BLaER1 (cell line): ENCODE data around the gene SAMD3.
"Not testable (repeated sequence)": the region's sequence is repeated elsewhere in the genome, so short reads cannot be mapped to it uniquely, and the experiment has no call there.

Source experiments
- H3K27ac ChIP-seq: shearing (Covaris generic); formaldehyde crosslinking; 2 replicates; pipeline ENCODE4 v1.8.1; 2022
- H3K27me3 ChIP-seq: shearing (Covaris generic); formaldehyde crosslinking; 2 replicates; pipeline ENCODE4 v1.8.1; 2022
- H3K36me3 ChIP-seq: shearing (Covaris generic); formaldehyde crosslinking; 2 replicates; pipeline ENCODE4 v1.8.1; 2022
- H3K4me1 ChIP-seq: shearing (Covaris generic); formaldehyde crosslinking; 2 replicates; pipeline ENCODE4 v1.8.1; 2022
- H3K4me2 ChIP-seq: shearing (Covaris generic); formaldehyde crosslinking; 2 replicates; pipeline ENCODE4 v1.8.1; 2022
- H3K4me3 ChIP-seq: shearing (Covaris generic); formaldehyde crosslinking; 2 replicates; pipeline ENCODE4 v1.8.1; 2022
- H3K9ac ChIP-seq: shearing (Covaris generic); formaldehyde crosslinking; 2 replicates; pipeline ENCODE4 v1.8.1; 2022
- H3K9me3 ChIP-seq: shearing (Covaris generic); formaldehyde crosslinking; 2 replicates; pipeline ENCODE4 v1.8.1; 2022
- H4K20me1 ChIP-seq: shearing (Covaris generic); formaldehyde crosslinking; 2 replicates; pipeline ENCODE4 v1.8.1; 2022
- Cebpa-rat ChIP-seq: shearing (Covaris generic); IDR thresholded peaks from 2 replicates; pipeline ENCODE4 v1.8.1; 2022

SAMD3 gene

GRCh38 chr6:130161683-130162404 lies 60.9 kb downstream of the SAMD3 start:
- no peak overlapping the region for H3K4me3 ChIP-seq
- H3K9ac ChIP-seq: no peak overlapping the region
- H3K36me3 ChIP-seq: no peaks in the 10 kb centered on the region
- H3K27ac ChIP-seq: no peak overlapping the region
- no peak for TF ChIP-seq Cebpa-rat
- H3K9me3 ChIP-seq: peaks cover 13% of the 10 kb centered on the region; the same call in 1 of the 2 replicates
- no peaks in the 10 kb centered on the region for H3K27me3 ChIP-seq
- peaks cover 5% of the 10 kb centered on the region for H3K4me1 ChIP-seq
- H3K4me2 ChIP-seq: no peak overlapping the region
- H4K20me1 ChIP-seq: no peaks in the 10 kb centered on the region

- no peak for TF ChIP-seq Cebpa-rat
- H3K27ac ChIP-seq: no peak overlapping the region
- H4K20me1 ChIP-seq: no peaks in the 10 kb centered on the region
- H3K4me1 ChIP-seq: peaks cover 5% of the 10 kb centered on the region
- H3K9ac ChIP-seq: no peak overlapping the region
- peaks cover 13% of the 10 kb centered on the region; the same call in 1 of the 2 replicates for H3K9me3 ChIP-seq
- no peaks in the 10 kb centered on the region for H3K27me3 ChIP-seq
- H3K4me3 ChIP-seq: no peak overlapping the region
- no peak overlapping the region for H3K4me2 ChIP-seq
- no peaks in the 10 kb centered on the region for H3K36me3 ChIP-seq
Observed at GRCh38 chr6:130159956-130160355, 62.8 kb downstream of the SAMD3 start.

GRCh38 chr6:130158548-130158947 lies 64.2 kb downstream of the SAMD3 start:
- TF ChIP-seq Cebpa-rat: no peak
- Histone ChIP-seq H4K20me1 (no peaks in the 10 kb centered on the region), H3K27ac (no peak overlapping the region), H3K4me3 (no peak overlapping the region), H3K4me1 (no peaks in the 10 kb centered on the region), H3K4me2 (no peak overlapping the region), H3K27me3 (no peaks in the 10 kb centered on the region), H3K36me3 (no peaks in the 10 kb centered on the region), H3K9me3 (peaks cover 13% of the 10 kb centered on the region; the same call in 1 of the 2 replicates), H3K9ac (no peak overlapping the region)

GRCh38 chr6:130158056-130158455 lies 64.7 kb downstream of the SAMD3 start:
- no peak for TF ChIP-seq Cebpa-rat
- Histone ChIP-seq H3K9me3 (peaks cover 13% of the 10 kb centered on the region; the same call in 1 of the 2 replicates), H3K9ac (no peak overlapping the region), H3K27ac (no peak overlapping the region), H3K4me1 (no peaks in the 10 kb centered on the region), H3K27me3 (no peaks in the 10 kb centered on the region), H3K4me3 (no peak overlapping the region), H3K36me3 (no peaks in the 10 kb centered on the region), H3K4me2 (no peak overlapping the region), H4K20me1 (no peaks in the 10 kb centered on the region)

GRCh38 chr6:130156908-130157307 lies 65.8 kb downstream of the SAMD3 start:
- Histone ChIP-seq H3K4me3 (no peak overlapping the region), H3K27ac (no peak overlapping the region), H3K9ac (no peak overlapping the region), H3K4me2 (no peak overlapping the region), H3K4me1 (no peaks in the 10 kb centered on the region), H3K27me3 (no peaks in the 10 kb centered on the region), H3K9me3 (peaks cover 13% of the 10 kb centered on the region; the same call in 1 of the 2 replicates), H4K20me1 (no peaks in the 10 kb centered on the region), H3K36me3 (no peaks in the 10 kb centered on the region)
- no peak for TF ChIP-seq Cebpa-rat

GRCh38 chr6:130152908-130153510 lies 69.7 kb downstream of the SAMD3 start:
- Histone ChIP-seq H3K4me3 (no peak overlapping the region), H3K27me3 (no peaks in the 10 kb centered on the region), H4K20me1 (no peaks in the 10 kb centered on the region), H3K9me3 (no peaks in the 10 kb centered on the region), H3K4me1 (no peaks in the 10 kb centered on the region), H3K4me2 (no peak overlapping the region), H3K36me3 (no peaks in the 10 kb centered on the region), H3K27ac (no peak overlapping the region), H3K9ac (no peak overlapping the region)
- no peak for TF ChIP-seq Cebpa-rat

GRCh38 chr6:130150906-130151305 lies 71.8 kb downstream of the SAMD3 start:
- Histone ChIP-seq H3K4me3 (no peak overlapping the region), H3K27ac (no peak overlapping the region), H3K27me3 (no peaks in the 10 kb centered on the region), H3K4me1 (no peaks in the 10 kb centered on the region), H3K9me3 (no peaks in the 10 kb centered on the region), H3K36me3 (no peaks in the 10 kb centered on the region), H3K4me2 (no peak overlapping the region), H3K9ac (no peak overlapping the region), H4K20me1 (no peaks in the 10 kb centered on the region)
- no peak for TF ChIP-seq Cebpa-rat

- H3K9ac ChIP-seq, H3K9me3 ChIP-seq, H3K4me1 ChIP-seq, H4K20me1 ChIP-seq, H3K27me3 ChIP-seq, H3K36me3 ChIP-seq, H3K4me2 ChIP-seq, H3K4me3 ChIP-seq, H3K27ac ChIP-seq: not testable (repeated sequence)
Observed at GRCh38 chr6:130149016-130149415, 73.7 kb downstream of the SAMD3 start.

- H4K20me1 ChIP-seq: no peaks in the 10 kb centered on the region
- no peaks in the 10 kb centered on the region for H3K4me1 ChIP-seq
- no peak overlapping the region for H3K27ac ChIP-seq
- H3K4me2 ChIP-seq: no peak overlapping the region
- no peak overlapping the region for H3K9ac ChIP-seq
- peaks cover 9% of the 10 kb centered on the region for H3K36me3 ChIP-seq
- TF ChIP-seq Cebpa-rat: no peak
- H3K27me3 ChIP-seq: no peaks in the 10 kb centered on the region
- H3K4me3 ChIP-seq: no peak overlapping the region
- no peaks in the 10 kb centered on the region for H3K9me3 ChIP-seq
Observed at GRCh38 chr6:130148181-130148580, 74.6 kb downstream of the SAMD3 start.

GRCh38 chr6:130147111-130147510 lies 75.6 kb downstream of the SAMD3 start:
- H3K36me3 ChIP-seq: peaks cover 19% of the 10 kb centered on the region
- H3K27ac ChIP-seq: no peak overlapping the region
- H3K4me3 ChIP-seq: no peak overlapping the region
- no peaks in the 10 kb centered on the region for H3K27me3 ChIP-seq
- TF ChIP-seq Cebpa-rat: no peak
- no peak overlapping the region for H3K9ac ChIP-seq
- H4K20me1 ChIP-seq: no peaks in the 10 kb centered on the region
- no peaks in the 10 kb centered on the region for H3K4me1 ChIP-seq
- no peaks in the 10 kb centered on the region for H3K9me3 ChIP-seq
- no peak overlapping the region for H3K4me2 ChIP-seq

GRCh38 chr6:130143709-130144108 lies 79.0 kb downstream of the SAMD3 start:
- Histone ChIP-seq H4K20me1 (no peaks in the 10 kb centered on the region), H3K4me3 (no peak overlapping the region), H3K36me3 (peaks cover 41% of the 10 kb centered on the region), H3K9me3 (no peaks in the 10 kb centered on the region), H3K27me3 (no peaks in the 10 kb centered on the region), H3K27ac (no peak overlapping the region), H3K4me2 (no peak overlapping the region), H3K9ac (no peak overlapping the region), H3K4me1 (no peaks in the 10 kb centered on the region)
- no peak for TF ChIP-seq Cebpa-rat
